GM19395 (cell line): Measurements from ENCODE around the gene MTX1.
A peak's percentile ranks its signal among the peaks of the same experiment; 100 is the strongest.
"Not testable (repeated sequence)": the region's sequence is repeated elsewhere in the genome, so short reads cannot be mapped to it uniquely, and the experiment has no call there.

ENCODE experiments used
- ATAC-seq: cut with Tn5 transposase; IDR thresholded peaks from one replicate; pipeline ENCODE4 v1.9.1; 2021; ENCODE audit warnings: mild to moderate bottlenecking, moderate library complexity; ENCODE audit not compliant: unreplicated experiment

MTX1 gene

DNA sequence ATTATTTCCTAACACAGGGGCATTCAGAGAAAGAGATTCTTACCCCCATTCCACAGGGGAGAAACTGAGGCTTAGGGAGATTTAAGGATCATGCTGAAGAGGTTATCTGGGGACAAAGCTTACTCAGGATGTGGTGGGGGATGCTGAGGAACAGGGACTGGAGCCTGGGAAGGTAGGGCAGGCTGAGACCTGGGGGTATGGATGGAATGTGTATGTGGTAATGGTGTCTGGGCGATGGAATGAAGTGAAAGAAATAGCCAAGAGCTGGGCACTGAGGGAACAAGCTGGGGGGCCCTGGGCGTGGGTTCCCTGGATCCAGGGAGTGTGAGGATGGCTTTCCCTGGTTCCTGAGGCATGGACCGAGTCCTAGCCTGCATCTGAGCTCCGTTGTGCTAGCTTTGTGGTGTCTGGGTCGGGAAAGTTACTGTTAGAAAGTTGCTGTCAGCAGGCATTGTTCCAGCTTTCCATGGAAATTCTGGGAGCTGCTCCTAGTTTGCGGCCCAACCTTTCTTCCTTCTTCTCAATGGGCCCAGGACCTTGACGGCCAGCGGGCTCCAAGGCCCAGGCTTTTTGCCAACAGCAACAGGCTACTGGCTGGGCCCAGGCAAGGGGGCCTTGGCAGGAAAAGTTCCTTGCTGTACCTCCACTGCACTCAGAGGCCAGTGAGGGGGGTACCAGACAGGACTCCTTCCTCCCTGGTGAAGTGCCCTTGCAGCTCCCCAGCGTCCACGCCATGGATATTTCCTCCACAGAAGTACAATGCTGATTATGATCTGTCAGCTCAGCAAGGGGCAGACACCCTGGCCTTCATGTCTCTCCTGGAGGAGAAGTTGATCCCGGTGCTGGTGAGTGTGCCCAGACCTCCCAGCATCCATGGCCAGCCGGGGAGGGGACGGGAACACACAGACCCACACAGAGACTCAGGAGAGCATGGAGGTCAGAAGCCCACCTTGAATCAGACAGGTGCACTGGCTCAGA is 23.8 kb downstream of the MTX1 start:
- ATAC-seq = not testable (repeated sequence)

- ATAC-seq = not testable (repeated sequence)
Observed at GRCh38 chr1:155233502-155233901, 25.0 kb downstream of the MTX1 start.

GRCh38 chr1:155235375-155235774 is 26.9 kb downstream of the MTX1 start:
- ATAC-seq = not testable (repeated sequence)

DNA sequence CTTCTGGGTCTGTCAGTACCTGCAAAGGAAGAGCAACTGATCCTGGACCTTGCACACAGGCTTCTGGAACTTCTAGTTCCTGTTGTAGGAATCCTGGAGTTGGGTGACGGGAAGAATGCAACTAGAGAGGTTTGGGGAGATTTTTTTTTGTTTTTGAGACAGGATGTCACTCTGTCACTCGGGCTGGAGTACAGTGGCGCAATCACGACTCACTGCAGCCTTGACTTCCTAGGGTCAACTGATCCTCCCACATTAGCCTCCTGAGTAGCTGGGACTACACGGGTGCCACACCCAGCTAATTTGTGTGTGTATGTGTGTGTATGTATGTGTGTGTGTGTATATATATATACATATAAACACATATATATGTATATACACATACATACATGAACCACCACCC is 28.0 kb downstream of the MTX1 start:
- no peak for ATAC-seq

DNA sequence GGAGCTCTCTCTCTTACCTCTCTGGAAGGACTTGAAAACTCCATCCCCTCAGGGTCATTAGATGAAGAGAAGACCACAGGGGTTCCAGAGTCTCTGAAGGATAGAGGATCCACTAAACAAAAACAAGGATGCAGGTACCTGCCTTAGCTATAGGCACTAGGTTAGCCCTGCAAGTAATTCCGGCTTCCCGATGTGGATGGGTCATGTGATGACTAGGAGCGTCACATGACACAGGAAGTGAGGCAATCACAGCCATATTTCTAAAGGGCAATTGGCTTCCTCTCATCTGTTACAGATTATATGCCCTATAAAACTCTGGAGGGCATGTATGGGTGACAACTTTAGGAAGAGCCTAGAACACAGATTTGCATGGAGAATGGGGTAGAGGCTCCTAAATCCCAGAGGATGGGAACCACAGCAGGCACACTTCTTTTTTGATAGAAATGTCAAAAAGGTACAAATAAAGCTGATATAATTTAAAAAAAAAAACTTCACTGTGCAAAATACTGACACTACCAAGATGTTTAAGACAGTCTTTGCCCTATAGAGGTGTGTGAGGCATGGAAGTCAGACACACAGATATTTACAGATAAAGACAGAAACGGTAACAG is 32.7 kb downstream of the MTX1 start:
- no peak for ATAC-seq

GRCh38 chr1:155241841-155242264 is 33.4 kb downstream of the MTX1 start:
- no peak for ATAC-seq

GRCh38 chr1:155242805-155243358 is 34.4 kb downstream of the MTX1 start:
- ATAC-seq = no peak

- ATAC-seq = peak; percentile 83
Observed at GRCh38 chr1:155244368-155245162, 36.1 kb downstream of the MTX1 start.

GRCh38 chr1:155245163-155245524 is 36.6 kb downstream of the MTX1 start:
- no peak for ATAC-seq

GRCh38 chr1:155246796-155247195 is 38.3 kb downstream of the MTX1 start:
- ATAC-seq = not testable (repeated sequence)

- no peak for ATAC-seq
Observed at GRCh38 chr1:155247667-155248553, 39.4 kb downstream of the MTX1 start.

DNA sequence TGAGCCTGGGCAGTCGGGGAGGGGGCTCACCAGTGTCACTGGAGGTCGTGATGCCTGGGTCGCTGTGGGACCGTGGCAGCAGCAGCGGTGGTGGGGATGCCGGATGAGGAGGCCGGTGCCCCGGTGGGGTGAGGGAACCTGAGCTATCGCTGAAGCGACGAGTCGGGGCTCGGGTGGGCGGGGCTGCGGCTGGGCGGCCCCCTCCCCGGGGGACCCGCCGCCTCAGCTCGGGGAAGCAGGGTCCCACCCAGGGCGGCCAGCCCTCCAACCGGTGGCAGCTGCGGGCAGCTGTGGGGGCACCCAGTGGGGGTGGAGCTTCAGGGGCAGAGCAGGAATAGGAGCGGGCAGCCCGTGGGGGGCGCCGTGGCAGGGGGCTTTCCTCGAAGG is 41.7 kb downstream of the MTX1 start:
- ATAC-seq = peak; percentile 26

DNA sequence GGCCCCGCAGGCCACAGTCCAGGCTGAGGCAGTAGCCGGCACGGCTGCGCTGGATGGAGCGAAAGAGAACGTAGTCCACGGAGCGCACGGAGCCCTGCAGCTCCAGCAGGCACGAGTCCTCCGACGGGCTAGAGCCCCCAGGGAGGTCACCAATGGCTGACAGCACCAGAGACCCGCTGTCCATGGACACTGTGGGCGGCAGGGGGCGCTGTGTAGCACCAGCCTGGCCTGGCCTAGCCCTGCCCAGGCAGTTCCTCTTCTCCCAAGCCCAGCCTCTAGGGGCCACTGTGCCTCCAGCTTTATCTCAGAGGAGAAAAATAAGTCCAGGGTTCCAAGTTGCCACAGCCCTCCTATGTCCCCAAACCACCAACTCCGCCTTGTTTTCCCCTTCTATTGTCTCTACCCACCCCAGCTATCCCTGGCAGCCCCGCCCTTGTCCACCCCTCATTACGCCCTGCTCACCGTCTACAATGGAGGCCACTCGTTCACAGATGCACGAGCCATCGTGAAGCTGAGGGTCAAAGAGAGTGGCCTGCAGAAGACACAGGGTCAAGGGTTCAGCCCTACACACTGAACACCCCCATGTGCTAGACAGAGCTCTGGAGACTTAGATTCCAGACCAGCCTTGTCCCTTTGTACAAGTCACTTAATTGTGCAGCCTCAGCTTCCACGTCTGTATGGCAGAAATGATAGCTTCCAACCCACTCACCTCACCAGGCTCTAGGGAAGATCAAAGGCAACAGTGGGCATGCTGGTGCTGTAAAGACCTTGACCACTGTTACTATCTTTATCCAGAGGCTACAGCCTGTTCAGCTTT is 42.3 kb downstream of the MTX1 start:
- peak; percentile 83 for ATAC-seq

DNA sequence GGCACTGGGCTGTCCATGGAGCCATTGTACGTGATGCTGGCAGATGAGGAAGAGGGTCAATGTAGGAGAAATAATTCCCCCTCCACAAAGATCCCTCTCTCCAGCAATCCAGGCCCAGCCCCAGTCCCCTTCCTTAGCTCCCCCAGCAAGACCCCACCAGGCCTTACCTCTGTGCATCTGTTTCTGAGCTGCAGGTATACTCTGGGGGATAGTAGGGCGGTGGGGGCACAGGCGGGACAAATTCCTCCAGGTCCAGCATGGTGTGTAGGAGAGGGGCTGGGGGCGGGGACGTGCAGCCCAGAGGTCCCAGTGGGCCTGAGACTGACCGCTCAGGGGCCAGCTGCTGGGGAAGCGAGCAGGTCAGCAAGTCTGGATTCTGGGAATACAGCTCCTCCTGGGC is 43.1 kb downstream of the MTX1 start:
- ATAC-seq = no peak

DNA sequence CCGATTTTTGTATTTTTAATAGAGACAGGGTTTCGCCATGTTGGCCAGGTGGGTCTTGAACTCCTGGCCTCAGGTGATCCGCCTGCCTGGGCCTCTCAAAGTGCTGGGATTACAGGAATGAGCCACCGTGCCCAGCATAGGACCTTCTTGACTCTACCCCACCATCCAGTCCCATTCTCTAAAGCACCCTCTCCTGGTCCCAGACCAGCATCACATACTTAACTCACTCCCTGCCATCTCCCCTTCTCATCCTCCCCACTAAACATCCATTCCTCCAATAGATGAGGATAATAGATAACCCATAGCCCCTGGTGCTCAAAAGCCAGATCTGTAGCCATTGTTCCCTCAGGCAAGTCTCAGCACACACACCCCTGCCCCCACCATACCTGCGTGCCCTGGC is 44.7 kb downstream of the MTX1 start:
- ATAC-seq = no peak

- no peak for ATAC-seq
Observed at GRCh38 chr1:155253797-155254196, 45.3 kb downstream of the MTX1 start.

DNA sequence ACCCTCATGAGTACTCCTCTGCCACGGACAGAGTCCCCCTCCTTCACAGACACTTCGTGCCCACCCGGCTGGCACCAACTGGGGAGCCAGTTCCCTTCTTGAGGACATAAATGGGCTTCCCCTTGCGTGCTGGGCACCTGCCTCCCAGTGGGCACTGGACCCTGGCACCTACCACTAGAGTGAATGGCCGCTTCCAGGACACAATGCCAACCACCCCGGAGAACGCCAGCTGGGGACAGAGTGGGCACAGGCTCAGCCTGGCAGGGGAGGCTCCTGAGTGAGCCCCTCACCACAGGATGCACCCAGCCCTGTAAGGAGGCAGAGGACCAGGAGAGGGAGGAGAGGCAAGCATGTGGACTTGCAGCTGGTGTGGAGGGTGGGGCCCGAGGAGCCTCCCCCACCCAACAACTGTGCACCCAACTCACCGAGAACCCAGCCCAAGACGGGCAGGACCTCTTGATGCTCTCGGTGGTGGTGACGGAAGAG is 45.8 kb downstream of the MTX1 start:
- no peak for ATAC-seq

DNA sequence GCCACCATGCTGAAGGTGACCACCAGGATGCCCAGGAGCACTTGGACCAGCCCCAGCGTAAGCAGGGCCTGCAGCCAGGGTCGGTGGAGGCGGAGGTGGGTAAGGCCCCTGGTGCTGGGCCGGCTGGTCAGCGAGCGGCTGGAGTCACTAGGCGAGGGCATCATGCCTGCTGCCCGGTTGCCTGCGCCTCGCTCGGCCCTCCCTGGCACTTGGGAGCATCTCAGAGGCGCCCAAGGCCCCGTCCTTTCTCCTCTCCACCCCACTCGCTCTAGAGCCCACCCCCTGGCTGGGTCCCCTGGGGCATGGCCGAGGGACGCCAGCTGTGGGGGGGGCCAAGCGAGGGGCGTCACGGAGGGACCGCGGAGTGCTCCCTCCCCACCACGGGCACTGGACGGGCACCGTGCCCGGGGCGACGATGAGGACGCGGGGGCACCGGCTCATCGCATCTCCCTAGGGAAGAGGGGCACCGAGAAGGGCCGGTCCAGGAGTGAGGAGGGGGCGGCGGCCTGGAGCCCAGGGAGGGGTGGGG is 46.3 kb downstream of the MTX1 start:
- no peak for ATAC-seq
